ENCODE data around the gene COL3A1.

COL3A1 gene

GRCh38 chr2:188974164-188974563 lies at the start of gene COL3A1:
Gene COL3A1, plus strand, starts transcription at chr2:188974373. Its CDS starts 117 bp downstream, at chr2:188974490.
- in situ Hi-C loops (cut with MboI; ENCODE audit: low sequenced_read_pairs) = no loop called here

GRCh38 chr2:188928643-188929042 lies 45.5 kb upstream of the COL3A1 start:
- in situ Hi-C loops (cut with MboI; ENCODE audit: low sequenced_read_pairs) = no loop called here

GRCh38 chr2:188931361-188931760 lies 42.8 kb upstream of the COL3A1 start:
- in situ Hi-C loops (cut with MboI; ENCODE audit: low sequenced_read_pairs) = no loop called here

GRCh38 chr2:188937228-188938220 lies 36.6 kb upstream of the COL3A1 start:
- in situ Hi-C loops (cut with MboI; ENCODE audit: low sequenced_read_pairs) = no loop called here

- in situ Hi-C loops (cut with MboI; ENCODE audit: low sequenced_read_pairs) = no loop called here
These were observed 34.0 kb upstream of the COL3A1 start for GRCh38 chr2:188940171-188940570.

- in situ Hi-C loops (cut with MboI; ENCODE audit: low sequenced_read_pairs) = no loop called here
These were observed 29.7 kb upstream of the COL3A1 start for GRCh38 chr2:188944442-188944841.

- in situ Hi-C loops (cut with MboI; ENCODE audit: low sequenced_read_pairs) = no loop called here
These were observed 24.9 kb upstream of the COL3A1 start for GRCh38 chr2:188949046-188949818.

GRCh38 chr2:188952901-188953300 lies 21.3 kb upstream of the COL3A1 start:
- in situ Hi-C loops (cut with MboI; ENCODE audit: low sequenced_read_pairs) = no loop called here

GRCh38 chr2:188956290-188956689 lies 17.9 kb upstream of the COL3A1 start:
- in situ Hi-C loops (cut with MboI; ENCODE audit: low sequenced_read_pairs) = no loop called here

- in situ Hi-C loops (cut with MboI; ENCODE audit: low sequenced_read_pairs) = no loop called here
These were observed 17.2 kb upstream of the COL3A1 start for GRCh38 chr2:188956961-188957360.

GRCh38 chr2:188957646-188958045 lies 16.5 kb upstream of the COL3A1 start:
- in situ Hi-C loops (cut with MboI; ENCODE audit: low sequenced_read_pairs) = no loop called here

- in situ Hi-C loops (cut with MboI; ENCODE audit: low sequenced_read_pairs) = no loop called here
These were observed 10.4 kb upstream of the COL3A1 start for GRCh38 chr2:188963741-188964140.

GRCh38 chr2:188964976-188965546 lies 9.1 kb upstream of the COL3A1 start:
- in situ Hi-C loops (cut with MboI; ENCODE audit: low sequenced_read_pairs) = no loop called here

GRCh38 chr2:188965563-188965962 lies 8.6 kb upstream of the COL3A1 start:
- in situ Hi-C loops (cut with MboI; ENCODE audit: low sequenced_read_pairs) = no loop called here

GRCh38 chr2:188966079-188966571 lies 8.0 kb upstream of the COL3A1 start:
- in situ Hi-C loops (cut with MboI; ENCODE audit: low sequenced_read_pairs) = no loop called here

GRCh38 chr2:188966728-188967440 lies 7.3 kb upstream of the COL3A1 start:
- in situ Hi-C loops (cut with MboI; ENCODE audit: low sequenced_read_pairs) = no loop called here

GRCh38 chr2:188969236-188969635 lies 4.9 kb upstream of the COL3A1 start:
- in situ Hi-C loops (cut with MboI; ENCODE audit: low sequenced_read_pairs) = no loop called here

GRCh38 chr2:188969651-188970050 lies 4.5 kb upstream of the COL3A1 start:
- in situ Hi-C loops (cut with MboI; ENCODE audit: low sequenced_read_pairs) = no loop called here

GRCh38 chr2:188970211-188970610 lies 4.0 kb upstream of the COL3A1 start:
- in situ Hi-C loops (cut with MboI; ENCODE audit: low sequenced_read_pairs) = no loop called here

- in situ Hi-C loops (cut with MboI; ENCODE audit: low sequenced_read_pairs) = no loop called here
These were observed 2.7 kb upstream of the COL3A1 start for GRCh38 chr2:188971432-188971861.

GRCh38 chr2:188973641-188974040 lies 532 bp upstream of the COL3A1 start:
- in situ Hi-C loops (cut with MboI; ENCODE audit: low sequenced_read_pairs) = no loop called here
